GM12864 (cell line): ENCODE measurements around the gene SPOCD1.

Experiments
- DNase-seq: peaks from one replicate; pipeline ENCODE4 v3.0.0-alpha.2; 2011; ENCODE audit warnings: low read depth
- H3K4me3 ChIP-seq: 2 replicates; pipeline ENCODE4 v1.5.1; 2011; ENCODE audit warnings: mild to moderate bottlenecking, low read depth, low read length, control low read depth
- TF ChIP-seq, protein P1 (sequence below): IDR thresholded peaks from 2 replicates; pipeline ENCODE4 v1.5.1; 2011; ENCODE audit warnings: low read depth, mild to moderate bottlenecking, moderate library complexity, low read length, control low read depth, inconsistent platforms; ENCODE audit errors: missing control alignments

SPOCD1 gene

DNA sequence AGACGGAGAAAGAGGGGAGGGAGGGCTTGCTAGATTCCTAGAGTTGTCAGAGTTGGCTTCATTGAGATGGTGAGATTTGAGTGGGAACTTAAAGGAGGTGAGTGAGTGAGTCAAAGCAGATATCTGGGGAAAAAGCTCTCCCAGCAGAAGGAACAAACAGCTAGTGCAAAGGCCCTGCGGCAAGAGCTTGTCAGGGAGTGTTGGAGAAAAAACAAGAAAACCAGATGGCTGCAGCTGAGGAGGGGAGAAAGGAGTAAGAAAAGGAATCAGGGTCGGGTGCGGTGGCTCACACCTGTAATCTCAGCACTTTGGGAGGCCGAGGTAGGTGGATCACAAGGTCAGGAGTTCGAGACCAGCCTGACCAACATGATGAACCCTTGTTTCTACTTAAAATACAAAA is 40.3 kb upstream of the SPOCD1 start:
- TF ChIP-seq, protein P1, sequence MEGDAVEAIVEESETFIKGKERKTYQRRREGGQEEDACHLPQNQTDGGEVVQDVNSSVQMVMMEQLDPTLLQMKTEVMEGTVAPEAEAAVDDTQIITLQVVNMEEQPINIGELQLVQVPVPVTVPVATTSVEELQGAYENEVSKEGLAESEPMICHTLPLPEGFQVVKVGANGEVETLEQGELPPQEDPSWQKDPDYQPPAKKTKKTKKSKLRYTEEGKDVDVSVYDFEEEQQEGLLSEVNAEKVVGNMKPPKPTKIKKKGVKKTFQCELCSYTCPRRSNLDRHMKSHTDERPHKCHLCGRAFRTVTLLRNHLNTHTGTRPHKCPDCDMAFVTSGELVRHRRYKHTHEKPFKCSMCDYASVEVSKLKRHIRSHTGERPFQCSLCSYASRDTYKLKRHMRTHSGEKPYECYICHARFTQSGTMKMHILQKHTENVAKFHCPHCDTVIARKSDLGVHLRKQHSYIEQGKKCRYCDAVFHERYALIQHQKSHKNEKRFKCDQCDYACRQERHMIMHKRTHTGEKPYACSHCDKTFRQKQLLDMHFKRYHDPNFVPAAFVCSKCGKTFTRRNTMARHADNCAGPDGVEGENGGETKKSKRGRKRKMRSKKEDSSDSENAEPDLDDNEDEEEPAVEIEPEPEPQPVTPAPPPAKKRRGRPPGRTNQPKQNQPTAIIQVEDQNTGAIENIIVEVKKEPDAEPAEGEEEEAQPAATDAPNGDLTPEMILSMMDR, result no peak
- no peak overlapping the region for H3K4me3 ChIP-seq
- DNase-seq, result no peak

DNA sequence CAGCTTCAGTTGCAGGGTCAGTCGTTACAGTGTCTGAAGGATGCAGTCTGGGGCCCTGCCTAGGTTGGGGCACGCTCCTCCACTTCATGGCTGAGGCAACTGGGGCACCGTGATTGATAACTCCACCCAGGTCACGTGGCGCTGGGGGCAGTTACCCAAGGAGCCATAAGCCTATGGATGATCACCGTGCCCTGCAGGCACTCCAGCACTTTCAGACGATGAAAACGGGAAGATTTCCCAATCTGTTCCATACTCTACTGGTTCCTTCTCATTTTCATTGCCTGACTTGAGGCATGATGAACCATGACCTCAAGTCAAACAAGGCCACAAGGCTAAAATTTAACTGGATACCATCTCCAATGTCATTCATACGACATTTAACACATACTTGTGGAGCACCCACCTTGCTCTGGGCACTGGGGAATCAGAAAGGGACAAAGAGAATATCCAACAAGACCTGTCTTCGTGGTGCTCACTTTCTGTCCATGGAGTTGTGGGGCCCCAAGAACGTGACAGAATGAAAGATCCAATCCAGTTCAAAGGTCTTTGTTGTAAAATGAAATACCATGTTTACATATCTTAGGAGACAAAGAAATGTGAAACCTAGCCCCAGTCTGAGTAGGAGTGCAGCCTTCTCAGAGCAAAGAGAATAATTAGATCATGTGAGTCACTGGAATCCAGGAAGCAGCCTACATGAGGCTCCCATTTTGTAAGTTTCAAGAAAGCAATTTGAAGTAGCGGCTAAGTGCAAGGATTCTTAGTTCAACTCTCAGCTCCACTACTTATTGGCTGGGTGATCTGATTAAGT is 39.4 kb upstream of the SPOCD1 start:
- TF ChIP-seq, protein P1, result no peak
- DNase-seq, result no peak
- H3K4me3 ChIP-seq, result no peak overlapping the region

DNA sequence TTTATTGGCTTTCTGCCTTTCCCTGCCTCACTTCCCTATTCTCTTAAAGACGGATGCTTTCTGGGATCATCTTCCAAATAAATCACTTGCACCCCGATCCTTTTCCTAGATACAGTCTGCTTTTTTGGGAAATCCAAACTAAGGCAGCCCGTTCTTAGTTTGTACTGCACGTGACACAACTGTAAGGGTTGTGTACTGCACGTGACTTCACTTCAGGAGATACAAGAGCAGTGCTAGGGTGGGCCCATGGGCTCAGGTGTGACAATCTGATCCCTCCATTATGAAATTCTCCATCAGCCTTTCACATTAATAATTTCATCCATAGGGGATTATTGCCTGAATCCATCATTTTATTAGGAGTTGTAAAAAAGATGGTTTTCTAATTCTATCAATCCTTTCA is 33.8 kb upstream of the SPOCD1 start:
- DNase-seq, result no peak
- TF ChIP-seq, protein P1, result no peak
- H3K4me3 ChIP-seq, result no peak overlapping the region

DNA sequence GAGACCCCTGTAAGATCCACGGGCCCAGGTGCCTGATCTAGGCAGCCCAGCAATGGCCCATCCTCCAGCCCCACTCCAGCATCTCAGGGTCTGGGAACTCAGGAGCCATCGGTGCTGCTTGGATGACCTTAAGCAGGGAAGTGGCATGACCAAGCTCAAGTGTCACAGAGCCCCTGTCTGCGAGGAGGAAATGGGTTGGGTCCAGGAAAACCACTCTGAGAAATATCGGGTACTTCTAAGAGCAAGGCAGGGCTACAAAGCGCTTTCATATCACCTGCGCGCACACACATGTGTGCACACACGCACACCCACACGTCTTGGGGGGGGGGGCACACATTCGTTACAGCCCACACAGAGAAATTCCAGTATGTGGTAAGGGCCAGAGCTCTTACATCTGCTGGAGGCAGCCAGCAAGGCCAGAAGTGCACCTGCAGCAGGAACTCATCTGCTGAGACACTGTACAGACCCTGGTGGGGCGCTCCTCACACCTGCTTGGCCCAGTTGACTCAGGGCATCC is 32.6 kb upstream of the SPOCD1 start:
- no peak overlapping the region for H3K4me3 ChIP-seq
- peak; percentile 19 for DNase-seq
- TF ChIP-seq, protein P1, result no peak

DNA sequence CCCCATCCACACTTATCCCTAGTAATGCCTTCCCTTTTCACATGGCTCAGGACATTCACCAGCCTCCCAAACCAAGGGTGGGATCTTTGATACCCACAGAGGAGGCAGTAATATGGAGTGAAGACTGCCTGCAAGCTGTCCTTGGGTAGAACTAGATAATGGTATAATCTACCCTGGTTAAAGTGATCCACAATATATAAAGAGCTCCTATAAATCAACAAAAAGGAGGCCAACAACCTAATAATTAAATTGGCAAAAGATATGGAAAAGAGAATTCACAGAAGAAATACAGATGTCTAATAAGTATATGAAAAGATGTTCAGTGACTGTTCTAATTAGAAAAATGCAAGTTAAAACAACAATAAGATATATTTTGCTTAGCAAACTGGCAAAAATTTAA is 30.7 kb upstream of the SPOCD1 start:
- TF ChIP-seq, protein P1, result no peak
- no peak for DNase-seq
- no peak overlapping the region for H3K4me3 ChIP-seq

DNA sequence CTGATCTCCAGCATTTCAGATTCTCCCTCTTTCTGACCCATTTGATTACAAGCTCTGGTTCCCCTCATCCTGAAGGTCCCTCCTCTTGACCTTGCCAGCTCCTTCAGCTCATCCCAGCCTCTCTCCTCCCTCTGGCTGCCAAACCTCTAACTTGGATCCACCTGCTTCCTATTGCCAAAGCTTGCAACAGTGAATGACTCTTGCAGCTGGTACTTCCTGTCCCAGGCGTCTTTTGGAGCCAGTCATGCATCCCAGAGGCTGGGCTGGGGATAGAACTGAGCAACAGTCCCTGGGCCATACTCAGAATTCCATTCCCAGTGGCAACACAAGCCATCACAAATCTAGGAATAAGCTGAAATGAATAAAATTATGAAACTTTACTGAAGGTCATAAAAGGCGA is 27.7 kb upstream of the SPOCD1 start:
- H3K4me3 ChIP-seq, result no peak overlapping the region
- TF ChIP-seq, protein P1, result no peak
- DNase-seq, result no peak
